Measurements from ENCODE around the gene NRF1.
A peak's percentile ranks its signal among the peaks of the same experiment; 100 is the strongest.

Gene NRF1

GRCh38 chr7:129750501-129750900 is 139.0 kb downstream of the NRF1 start:
- peak overlapping the region; percentile 13 to 59 for H3K27ac Mint-ChIP-seq

GRCh38 chr7:129751916-129752315 is 140.4 kb downstream of the NRF1 start:
- Mint-ChIP-seq H3K27ac (peak overlapping the region; percentile 3 to 61), H3K36me3 (ENCODE audit: insufficient read depth) (peaks cover 30% of the 10 kb centered on the region), H3K27me3 (no peaks in the 10 kb centered on the region)

More at GRCh38 chr7:129750501-129750900, 139.0 kb downstream of the NRF1 start:
- Mint-ChIP-seq H3K9me3 (no peaks in the 10 kb centered on the region), H3K36me3 (ENCODE audit: insufficient read depth) (peaks cover 21% of the 10 kb centered on the region), H3K4me3 (no peak overlapping the region), H3K27me3 (no peaks in the 10 kb centered on the region), H3K4me1 (ENCODE audit: low read depth in 2 of 2) (no peaks in the 10 kb centered on the region)
- no peak for ATAC-seq (replicated peaks)
- DNase-seq: no peak

GRCh38 chr7:129752760-129753159 is 141.2 kb downstream of the NRF1 start:
- H3K9me3 Mint-ChIP-seq: no peaks in the 10 kb centered on the region
- no peak overlapping the region for H3K27ac Mint-ChIP-seq
- no peaks in the 10 kb centered on the region for H3K27me3 Mint-ChIP-seq
- no peak overlapping the region for H3K4me3 Mint-ChIP-seq
- H3K4me1 Mint-ChIP-seq (ENCODE audit: low read depth in 2 of 2): no peaks in the 10 kb centered on the region
- DNase-seq (no peak), ATAC-seq (replicated peaks) (no peak)
- peaks cover 33% of the 10 kb centered on the region for H3K36me3 Mint-ChIP-seq (ENCODE audit: insufficient read depth)

More at GRCh38 chr7:129751916-129752315, 140.4 kb downstream of the NRF1 start:
- no peak for ATAC-seq (replicated peaks)
- H3K4me1 Mint-ChIP-seq (ENCODE audit: low read depth in 2 of 2): no peaks in the 10 kb centered on the region
- DNase-seq: no peak
- H3K4me3 Mint-ChIP-seq: no peak overlapping the region
- no peaks in the 10 kb centered on the region for H3K9me3 Mint-ChIP-seq

GRCh38 chr7:129754406-129754805 is 142.9 kb downstream of the NRF1 start:
- Mint-ChIP-seq H3K9me3 (no peaks in the 10 kb centered on the region), H3K36me3 (ENCODE audit: insufficient read depth) (peaks cover 32% of the 10 kb centered on the region), H3K4me3 (no peak overlapping the region), H3K27me3 (no peaks in the 10 kb centered on the region), H3K27ac (no peak overlapping the region), H3K4me1 (ENCODE audit: low read depth in 2 of 2) (no peaks in the 10 kb centered on the region)
- DNase-seq: no peak
- ATAC-seq (replicated peaks): no peak

GRCh38 chr7:129757991-129758390 is 146.5 kb downstream of the NRF1 start:
- no peaks in the 10 kb centered on the region for H3K4me1 Mint-ChIP-seq (ENCODE audit: low read depth in 2 of 2)
- DNase-seq (no peak), ATAC-seq (replicated peaks) (no peak)

GRCh38 chr7:129762387-129762969 is 151.0 kb downstream of the NRF1 start:
- DNase-seq: no peak
- no peak for ATAC-seq (replicated peaks)
- H3K27ac Mint-ChIP-seq: no peak overlapping the region
- H3K4me3 Mint-ChIP-seq: no peak overlapping the region
- H3K36me3 Mint-ChIP-seq (ENCODE audit: insufficient read depth): peaks cover 3% of the 10 kb centered on the region
- H3K9me3 Mint-ChIP-seq: no peaks in the 10 kb centered on the region
- H3K27me3 Mint-ChIP-seq: no peaks in the 10 kb centered on the region
- peaks cover 0 to 8% of the 10 kb centered on the region in 2 donors for H3K4me1 Mint-ChIP-seq (ENCODE audit: low read depth in 2 of 2)

More at GRCh38 chr7:129757991-129758390, 146.5 kb downstream of the NRF1 start:
- H3K36me3 Mint-ChIP-seq (ENCODE audit: insufficient read depth): peaks cover 28% of the 10 kb centered on the region
- H3K9me3 Mint-ChIP-seq: no peaks in the 10 kb centered on the region
- H3K27ac Mint-ChIP-seq: no peak overlapping the region
- no peaks in the 10 kb centered on the region for H3K27me3 Mint-ChIP-seq
- no peak overlapping the region for H3K4me3 Mint-ChIP-seq

GRCh38 chr7:129764247-129765084 is 152.9 kb downstream of the NRF1 start:
- ATAC-seq (replicated peaks): no peak
- Mint-ChIP-seq H3K4me1 (ENCODE audit: low read depth in 2 of 2) (peaks cover 0 to 13% of the 10 kb centered on the region in 2 donors), H3K4me3 (no peak overlapping the region), H3K27me3 (no peaks in the 10 kb centered on the region), H3K27ac (no peak overlapping the region), H3K9me3 (no peaks in the 10 kb centered on the region), H3K36me3 (ENCODE audit: insufficient read depth) (no peaks in the 10 kb centered on the region)
- DNase-seq: no peak

GRCh38 chr7:129765352-129765751 is 153.8 kb downstream of the NRF1 start:
- Mint-ChIP-seq H3K9me3 (no peaks in the 10 kb centered on the region), H3K27me3 (no peaks in the 10 kb centered on the region), H3K27ac (no peak overlapping the region), H3K4me3 (no peak overlapping the region), H3K36me3 (ENCODE audit: insufficient read depth) (no peaks in the 10 kb centered on the region), H3K4me1 (ENCODE audit: low read depth in 2 of 2) (peaks cover 0 to 13% of the 10 kb centered on the region in 2 donors)
- no peak for ATAC-seq (replicated peaks)
- DNase-seq: no peak

- H3K27me3 Mint-ChIP-seq: peaks cover 0 to 8% of the 10 kb centered on the region in 2 donors
- DNase-seq: no peak
- peaks cover 0 to 14% of the 10 kb centered on the region in 2 donors for H3K4me1 Mint-ChIP-seq (ENCODE audit: low read depth in 2 of 2)
- peak overlapping the region in 1 of 2 donors; percentile 12 for H3K4me3 Mint-ChIP-seq
- H3K27ac Mint-ChIP-seq: peak overlapping the region; percentile 20 to 70
- peak; percentile 77 for ATAC-seq (replicated peaks)
- H3K9me3 Mint-ChIP-seq: no peaks in the 10 kb centered on the region
- no peaks in the 10 kb centered on the region for H3K36me3 Mint-ChIP-seq (ENCODE audit: insufficient read depth)
These were observed 155.8 kb downstream of the NRF1 start for GRCh38 chr7:129767120-129768015.

- Mint-ChIP-seq H3K27ac (no peak overlapping the region), H3K36me3 (ENCODE audit: insufficient read depth) (no peaks in the 10 kb centered on the region), H3K9me3 (no peaks in the 10 kb centered on the region), H3K4me3 (no peak overlapping the region), H3K4me1 (ENCODE audit: low read depth in 2 of 2) (peaks cover 0 to 14% of the 10 kb centered on the region in 2 donors), H3K27me3 (peaks cover 0 to 8% of the 10 kb centered on the region in 2 donors)
- no peak for ATAC-seq (replicated peaks)
- DNase-seq: no peak
These were observed 157.3 kb downstream of the NRF1 start for GRCh38 chr7:129768614-129769399.

GRCh38 chr7:129769400-129769774 is 157.9 kb downstream of the NRF1 start:
- Mint-ChIP-seq H3K27me3 (peaks cover 0 to 8% of the 10 kb centered on the region in 2 donors), H3K36me3 (ENCODE audit: insufficient read depth) (no peaks in the 10 kb centered on the region), H3K27ac (no peak overlapping the region), H3K4me1 (ENCODE audit: low read depth in 2 of 2) (peaks cover 0 to 14% of the 10 kb centered on the region in 2 donors), H3K9me3 (no peaks in the 10 kb centered on the region), H3K4me3 (no peak overlapping the region)
- no peak for DNase-seq
- no peak for ATAC-seq (replicated peaks)

- Mint-ChIP-seq H3K4me3 (no peak overlapping the region), H3K9me3 (no peaks in the 10 kb centered on the region), H3K36me3 (ENCODE audit: insufficient read depth) (no peaks in the 10 kb centered on the region), H3K27me3 (peaks cover 0 to 8% of the 10 kb centered on the region in 2 donors), H3K4me1 (ENCODE audit: low read depth in 2 of 2) (peaks cover 0 to 14% of the 10 kb centered on the region in 2 donors), H3K27ac (peak overlapping the region in 1 of 2 donors; percentile 15)
- DNase-seq (no peak), ATAC-seq (replicated peaks) (no peak)
These were observed 158.6 kb downstream of the NRF1 start for GRCh38 chr7:129769866-129770808.
